Measurements from ENCODE around the gene CAMK2B.

CAMK2B gene

GRCh38 chr7:44235582-44236332 is 89.6 kb downstream of the CAMK2B start:
- H2AK5ac ChIP-seq (ENCODE audit: low read length, severe bottlenecking) = no peak overlapping the region
- H4K91ac ChIP-seq (ENCODE audit: low read length) = no peak overlapping the region
- peaks cover 16 to 56% of the 10 kb centered on the region in 2 experiments for H3K27me3 ChIP-seq (ENCODE audit: control insufficient read depth in 1 of 2, insufficient read depth in 1 of 2, low read length in 2 of 2)
- no peak overlapping the region for H2BK120ac ChIP-seq (ENCODE audit: low read depth, low read length)
- H3K27ac ChIP-seq (ENCODE audit: low read length, poor library complexity, severe bottlenecking) = no peak overlapping the region
- H3K9ac ChIP-seq (ENCODE audit: low read length) = no peak overlapping the region
- no peak for DNase-seq
- no peak overlapping the region for H2BK5ac ChIP-seq (ENCODE audit: low read depth, low read length, poor library complexity, severe bottlenecking)
- no peak overlapping the region for H2BK12ac ChIP-seq (ENCODE audit: low read length in 2 of 2)
- no peaks in the 10 kb centered on the region for H3K79me1 ChIP-seq (replicated peaks; ENCODE audit: low read length, poor library complexity, severe bottlenecking)
- H3K4me3 ChIP-seq (ENCODE audit: insufficient read depth in 1 of 2, low read depth in 1 of 2, low read length in 2 of 2) = no peak overlapping the region
- H2AFZ ChIP-seq (ENCODE audit: low read depth, low read length) = no peak overlapping the region
- no peak overlapping the region for H2BK15ac ChIP-seq (ENCODE audit: low read depth, poor library complexity, severe bottlenecking)
- no peak overlapping the region for H3K4ac ChIP-seq (ENCODE audit: low read depth in 1 of 2, low read length in 2 of 2)
- peaks cover 2% of the 10 kb centered on the region for H3K4me1 ChIP-seq (ENCODE audit: control insufficient read depth, insufficient read depth, low read depth, low read length)
- H3K9me3 ChIP-seq (ENCODE audit: control insufficient read depth, low read length) = no peaks in the 10 kb centered on the region
- H3K18ac ChIP-seq (ENCODE audit: low read depth in 1 of 2, low read length in 2 of 2) = no peak overlapping the region
- no peak overlapping the region for H3K4me2 ChIP-seq (ENCODE audit: low read length, poor library complexity, severe bottlenecking)
- H3K14ac ChIP-seq (ENCODE audit: low read length in 2 of 2) = peak overlapping the region in 1 of 2 experiments; percentile 18
- H4K8ac ChIP-seq (ENCODE audit: low read length) = peak overlapping the region; percentile 13
- no peaks in the 10 kb centered on the region for H3K36me3 ChIP-seq (ENCODE audit: control insufficient read depth in 1 of 2, insufficient read depth in 2 of 2, low read depth in 1 of 2, low read length in 2 of 2)
- WGBS = 78% methylated on average over 18 of the region's 22 CpGs
- H3K23ac ChIP-seq (ENCODE audit: low read length in 2 of 2) = no peak overlapping the region

DNA sequence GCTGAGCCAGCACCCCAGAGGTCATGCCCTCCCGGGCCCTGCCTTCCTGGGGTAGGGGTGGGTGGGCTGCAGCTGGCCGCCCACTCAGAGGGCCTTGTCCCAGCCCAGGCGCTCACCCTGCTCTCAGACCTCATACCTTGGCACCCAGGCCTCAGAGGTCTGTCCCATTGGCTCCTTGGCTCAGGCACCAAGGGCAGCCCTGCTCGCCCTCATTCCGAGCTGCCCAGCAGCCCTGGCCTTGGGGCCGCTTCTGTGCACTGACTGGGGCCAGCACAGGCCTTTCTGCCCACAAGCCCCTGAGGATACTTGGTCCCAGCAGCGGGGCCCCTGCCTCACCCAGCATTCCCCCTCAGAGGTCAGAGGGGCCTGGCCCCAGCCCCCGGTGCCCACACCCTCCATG is 90.3 kb downstream of the CAMK2B start:
- Histone ChIP-seq H3K9me3 (ENCODE audit: control insufficient read depth, low read length) (no peaks in the 10 kb centered on the region), H3K23ac (ENCODE audit: low read length in 2 of 2) (no peak overlapping the region), H2BK5ac (ENCODE audit: low read depth, low read length, poor library complexity, severe bottlenecking) (no peak overlapping the region), H3K4ac (ENCODE audit: low read depth in 1 of 2, low read length in 2 of 2) (no peak overlapping the region), H3K4me1 (ENCODE audit: control insufficient read depth, insufficient read depth, low read depth, low read length) (peaks cover 2% of the 10 kb centered on the region), H4K91ac (ENCODE audit: low read length) (no peak overlapping the region), H2BK15ac (ENCODE audit: low read depth, poor library complexity, severe bottlenecking) (no peak overlapping the region), H4K8ac (ENCODE audit: low read length) (no peak overlapping the region), H3K79me1 (replicated peaks; ENCODE audit: low read length, poor library complexity, severe bottlenecking) (no peaks in the 10 kb centered on the region), H2AK5ac (ENCODE audit: low read length, severe bottlenecking) (no peak overlapping the region), H3K27ac (ENCODE audit: low read length, poor library complexity, severe bottlenecking) (no peak overlapping the region), H3K18ac (ENCODE audit: low read depth in 1 of 2, low read length in 2 of 2) (no peak overlapping the region), H2BK120ac (ENCODE audit: low read depth, low read length) (no peak overlapping the region), H3K4me3 (ENCODE audit: insufficient read depth in 1 of 2, low read depth in 1 of 2, low read length in 2 of 2) (no peak overlapping the region), H3K27me3 (ENCODE audit: control insufficient read depth in 1 of 2, insufficient read depth in 1 of 2, low read length in 2 of 2) (peaks cover 16 to 57% of the 10 kb centered on the region in 2 experiments), H3K14ac (ENCODE audit: low read length in 2 of 2) (no peak overlapping the region), H3K36me3 (ENCODE audit: control insufficient read depth in 1 of 2, insufficient read depth in 2 of 2, low read depth in 1 of 2, low read length in 2 of 2) (no peaks in the 10 kb centered on the region), H3K9ac (ENCODE audit: low read length) (no peak overlapping the region), H2AFZ (ENCODE audit: low read depth, low read length) (no peak overlapping the region), H2BK12ac (ENCODE audit: low read length in 2 of 2) (no peak overlapping the region), H3K4me2 (ENCODE audit: low read length, poor library complexity, severe bottlenecking) (no peak overlapping the region)
- WGBS = 89% methylated on average over 6 of the region's 8 CpGs
- DNase-seq = no peak

DNA sequence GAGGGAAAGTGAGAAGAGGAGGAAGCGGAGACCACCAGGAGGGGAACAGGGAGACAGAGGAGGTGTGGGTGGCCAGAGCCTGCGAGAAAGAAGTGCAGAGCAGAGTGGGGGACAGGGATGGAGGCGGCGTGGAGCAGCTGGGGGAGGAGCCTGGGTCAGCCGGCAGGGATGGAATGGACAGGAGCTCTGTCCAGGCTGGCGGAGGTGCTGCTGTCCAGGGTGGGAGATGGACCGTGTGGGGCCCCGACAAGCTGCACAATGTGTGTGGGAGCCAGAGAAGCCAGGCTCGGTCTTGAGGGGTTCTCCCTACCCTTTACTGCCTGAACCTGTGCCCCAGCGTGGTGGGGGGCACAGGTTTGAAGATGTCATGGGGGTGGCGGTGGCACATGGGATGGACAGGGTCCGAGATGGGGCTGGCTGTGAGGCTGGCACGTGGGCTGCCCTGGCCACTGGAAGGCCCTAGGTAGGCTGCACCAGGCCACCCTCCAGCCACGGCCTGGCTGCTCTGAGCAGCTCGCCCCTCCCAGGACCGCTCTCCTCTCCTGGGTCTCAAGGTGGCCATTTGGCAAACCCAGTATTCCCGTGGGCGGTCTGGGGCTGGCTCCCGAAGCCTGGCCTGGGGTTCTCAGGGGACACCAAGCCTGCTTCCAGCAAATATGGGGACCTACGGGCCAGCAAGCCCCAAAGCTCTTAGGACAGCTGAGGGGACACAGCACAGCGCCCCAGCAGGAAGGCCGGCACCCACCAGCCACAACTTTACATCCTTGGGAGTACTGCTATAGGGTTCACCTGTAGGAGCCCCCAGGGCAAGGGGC is 92.3 kb downstream of the CAMK2B start:
- no peak overlapping the region for H2AK5ac ChIP-seq (ENCODE audit: low read length, severe bottlenecking)
- H2BK120ac ChIP-seq (ENCODE audit: low read depth, low read length) = no peak overlapping the region
- H3K27me3 ChIP-seq (ENCODE audit: control insufficient read depth in 1 of 2, insufficient read depth in 1 of 2, low read length in 2 of 2) = peaks cover 15 to 46% of the 10 kb centered on the region in 2 experiments
- no peak overlapping the region for H2AFZ ChIP-seq (ENCODE audit: low read depth, low read length)
- H2BK12ac ChIP-seq (ENCODE audit: low read length in 2 of 2) = no peak overlapping the region
- no peaks in the 10 kb centered on the region for H3K9me3 ChIP-seq (ENCODE audit: control insufficient read depth, low read length)
- no peak overlapping the region for H3K18ac ChIP-seq (ENCODE audit: low read depth in 1 of 2, low read length in 2 of 2)
- no peak overlapping the region for H3K4me2 ChIP-seq (ENCODE audit: low read length, poor library complexity, severe bottlenecking)
- no peak overlapping the region for H3K23ac ChIP-seq (ENCODE audit: low read length in 2 of 2)
- DNase-seq = no peak
- H3K4me1 ChIP-seq (ENCODE audit: control insufficient read depth, insufficient read depth, low read depth, low read length) = peaks cover 2% of the 10 kb centered on the region
- no peak overlapping the region for H4K91ac ChIP-seq (ENCODE audit: low read length)
- 87% methylated on average over 22 of the region's 22 CpGs for WGBS
- H3K14ac ChIP-seq (ENCODE audit: low read length in 2 of 2) = no peak overlapping the region
- no peaks in the 10 kb centered on the region for H3K36me3 ChIP-seq (ENCODE audit: control insufficient read depth in 1 of 2, insufficient read depth in 2 of 2, low read depth in 1 of 2, low read length in 2 of 2)
- no peak overlapping the region for H3K4me3 ChIP-seq (ENCODE audit: insufficient read depth in 1 of 2, low read depth in 1 of 2, low read length in 2 of 2)
- no peak overlapping the region for H3K4ac ChIP-seq (ENCODE audit: low read depth in 1 of 2, low read length in 2 of 2)
- no peak overlapping the region for H3K9ac ChIP-seq (ENCODE audit: low read length)
- H3K27ac ChIP-seq (ENCODE audit: low read length, poor library complexity, severe bottlenecking) = no peak overlapping the region
- no peaks in the 10 kb centered on the region for H3K79me1 ChIP-seq (replicated peaks; ENCODE audit: low read length, poor library complexity, severe bottlenecking)
- no peak overlapping the region for H2BK15ac ChIP-seq (ENCODE audit: low read depth, poor library complexity, severe bottlenecking)
- H4K8ac ChIP-seq (ENCODE audit: low read length) = no peak overlapping the region
- no peak overlapping the region for H2BK5ac ChIP-seq (ENCODE audit: low read depth, low read length, poor library complexity, severe bottlenecking)

- Histone ChIP-seq H3K79me1 (replicated peaks; ENCODE audit: low read length, poor library complexity, severe bottlenecking) (no peaks in the 10 kb centered on the region), H3K9ac (ENCODE audit: low read length) (no peak overlapping the region), H3K18ac (ENCODE audit: low read depth in 1 of 2, low read length in 2 of 2) (no peak overlapping the region), H2AK5ac (ENCODE audit: low read length, severe bottlenecking) (no peak overlapping the region), H3K27me3 (ENCODE audit: control insufficient read depth in 1 of 2, insufficient read depth in 1 of 2, low read length in 2 of 2) (peaks cover 11 to 43% of the 10 kb centered on the region in 2 experiments), H3K9me3 (ENCODE audit: control insufficient read depth, low read length) (no peaks in the 10 kb centered on the region), H4K91ac (ENCODE audit: low read length) (no peak overlapping the region), H2BK5ac (ENCODE audit: low read depth, low read length, poor library complexity, severe bottlenecking) (no peak overlapping the region), H3K4ac (ENCODE audit: low read depth in 1 of 2, low read length in 2 of 2) (no peak overlapping the region), H2AFZ (ENCODE audit: low read depth, low read length) (no peak overlapping the region), H3K4me2 (ENCODE audit: low read length, poor library complexity, severe bottlenecking) (no peak overlapping the region), H2BK15ac (ENCODE audit: low read depth, poor library complexity, severe bottlenecking) (no peak overlapping the region), H2BK12ac (ENCODE audit: low read length in 2 of 2) (no peak overlapping the region), H4K8ac (ENCODE audit: low read length) (no peak overlapping the region), H2BK120ac (ENCODE audit: low read depth, low read length) (no peak overlapping the region), H3K23ac (ENCODE audit: low read length in 2 of 2) (no peak overlapping the region), H3K14ac (ENCODE audit: low read length in 2 of 2) (no peak overlapping the region), H3K27ac (ENCODE audit: low read length, poor library complexity, severe bottlenecking) (no peak overlapping the region), H3K4me3 (ENCODE audit: insufficient read depth in 1 of 2, low read depth in 1 of 2, low read length in 2 of 2) (no peak overlapping the region), H3K4me1 (ENCODE audit: control insufficient read depth, insufficient read depth, low read depth, low read length) (peaks cover 2% of the 10 kb centered on the region), H3K36me3 (ENCODE audit: control insufficient read depth in 1 of 2, insufficient read depth in 2 of 2, low read depth in 1 of 2, low read length in 2 of 2) (no peaks in the 10 kb centered on the region)
- 92% methylated on average over 11 of the region's 13 CpGs for WGBS
- DNase-seq = no peak
Measured at GRCh38 chr7:44232396-44232795, 93.0 kb downstream of the CAMK2B start.
